HG03558 (cell line): ENCODE results near the gene POU2AF3.
"Not testable (repeated sequence)": the region's sequence is repeated elsewhere in the genome, so short reads cannot be mapped to it uniquely, and the experiment has no call there.

Experiments used
- ATAC-seq: cut with Tn5 transposase; IDR thresholded peaks from one replicate; pipeline ENCODE4 v1.9.1; 2021; ENCODE audit warnings: moderate number of reproducible peaks; ENCODE audit not compliant: unreplicated experiment; ENCODE audit errors: extremely low read depth

Gene POU2AF3, protein sequence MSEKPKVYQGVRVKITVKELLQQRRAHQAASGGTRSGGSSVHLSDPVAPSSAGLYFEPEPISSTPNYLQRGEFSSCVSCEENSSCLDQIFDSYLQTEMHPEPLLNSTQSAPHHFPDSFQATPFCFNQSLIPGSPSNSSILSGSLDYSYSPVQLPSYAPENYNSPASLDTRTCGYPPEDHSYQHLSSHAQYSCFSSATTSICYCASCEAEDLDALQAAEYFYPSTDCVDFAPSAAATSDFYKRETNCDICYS

DNA sequence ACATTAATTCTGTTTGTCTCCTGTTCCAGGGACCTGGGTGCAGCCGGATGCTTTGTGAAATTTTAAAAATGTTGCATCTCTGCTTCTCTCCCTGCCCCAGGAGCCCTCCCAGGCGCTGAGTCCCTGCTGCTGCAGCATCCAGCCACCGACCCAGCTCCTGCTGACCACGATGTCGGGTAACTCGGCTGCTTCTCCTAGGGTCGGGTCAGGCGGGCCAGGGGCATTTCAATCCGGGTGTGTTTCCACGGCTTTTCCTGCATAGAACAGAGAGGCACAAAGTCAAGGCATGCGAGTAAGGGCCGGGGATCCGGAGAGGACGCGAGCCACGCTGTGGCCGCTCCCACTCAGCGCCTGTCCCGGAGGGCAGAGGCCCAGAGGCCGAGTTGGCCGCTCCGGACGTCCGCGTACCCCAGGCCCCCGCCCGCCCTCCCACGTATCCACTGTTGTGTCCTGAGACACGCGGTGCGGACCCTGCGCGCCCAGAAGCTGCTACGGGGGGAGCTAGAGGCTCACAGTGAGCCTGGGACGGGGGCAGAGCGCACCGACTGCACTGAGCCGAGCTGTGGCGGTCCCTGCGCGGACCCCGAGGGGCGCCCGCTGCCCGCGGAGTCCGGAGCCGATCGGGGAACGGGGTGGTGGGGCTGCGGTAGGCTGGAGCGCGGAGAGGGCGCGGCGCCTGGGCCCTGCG lies at the start of gene POU2AF3:
TSS of gene POU2AF3 (plus strand) at position 134 of the 688 bp plus-strand sequence. CDS start at position 170, 36 bp downstream.
- no peak for ATAC-seq

DNA sequence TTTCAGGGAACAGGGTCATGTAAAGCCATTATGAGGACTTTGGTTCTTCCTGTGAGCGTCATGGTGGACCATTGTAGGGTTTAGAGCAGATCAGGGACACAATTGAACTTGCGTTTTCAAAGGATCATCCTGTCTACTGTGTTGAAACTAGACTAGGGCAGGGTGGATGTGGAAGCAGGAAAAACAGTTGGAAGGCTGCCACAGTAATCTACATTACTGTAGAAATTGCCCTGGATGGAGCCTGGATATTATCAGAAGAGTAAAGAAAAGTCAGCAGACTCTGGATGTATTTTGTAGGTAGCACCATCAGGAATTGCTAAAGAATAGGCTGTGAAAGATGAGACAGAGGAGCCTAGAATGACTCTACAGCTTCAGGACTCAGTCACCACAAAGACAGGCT lies 47.4 kb upstream of the POU2AF3 start:
- ATAC-seq, result no peak

DNA sequence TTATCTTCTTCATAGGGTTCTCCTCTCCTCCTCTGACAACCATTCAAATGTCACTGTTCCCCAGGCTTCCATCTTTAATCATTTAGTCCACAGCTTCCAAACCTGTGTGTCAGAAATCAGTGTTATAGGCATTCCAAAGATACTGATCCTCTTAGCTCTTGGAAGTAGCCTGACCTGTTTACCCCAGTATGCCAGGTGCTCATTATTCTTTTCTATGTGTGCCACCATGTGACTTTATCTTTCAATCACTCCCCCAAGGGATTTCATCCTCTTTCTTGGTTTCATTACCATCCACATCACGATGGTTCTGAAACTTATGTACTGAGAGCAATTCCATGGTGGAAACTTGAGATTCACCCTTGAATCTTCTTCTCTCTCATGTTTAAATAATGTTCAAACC lies 45.2 kb upstream of the POU2AF3 start:
- ATAC-seq, result no peak

DNA sequence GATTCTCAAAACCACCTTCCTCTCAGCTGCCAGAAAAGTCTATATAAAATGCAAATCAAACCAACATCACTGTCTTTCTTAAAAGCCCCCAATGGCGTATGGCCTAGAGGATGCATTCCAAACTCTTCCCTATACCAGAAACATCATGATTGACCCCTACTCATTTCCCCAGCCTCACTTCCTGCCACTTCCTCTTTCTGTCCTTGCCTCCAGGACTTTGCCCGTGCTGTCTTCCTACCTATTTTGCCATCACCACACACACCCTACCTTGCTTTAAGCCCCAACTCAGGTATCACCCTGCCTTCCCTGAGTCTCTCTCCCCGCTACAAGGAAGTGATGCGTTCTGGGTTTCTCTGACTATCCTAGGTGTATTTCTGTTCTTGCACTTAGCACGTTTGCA lies 44.7 kb upstream of the POU2AF3 start:
- no peak for ATAC-seq

DNA sequence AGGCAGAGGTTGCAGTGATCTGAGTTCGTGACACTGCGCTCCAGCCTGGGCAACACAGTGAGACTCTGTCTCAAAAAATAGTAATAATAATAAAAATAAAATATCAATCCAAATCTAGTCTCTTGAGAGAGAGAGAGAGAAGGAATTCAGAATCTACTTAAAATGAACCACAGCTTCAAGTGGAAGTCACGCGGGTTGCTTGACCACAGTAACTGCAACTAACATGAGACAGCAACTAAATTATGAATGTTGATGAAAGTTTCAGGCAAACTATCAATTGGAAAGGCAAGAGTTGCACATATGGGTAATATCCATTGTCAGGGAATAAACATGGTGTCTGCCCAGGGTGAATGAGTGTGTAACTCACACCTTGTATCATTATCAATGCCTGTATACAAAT lies 40.3 kb upstream of the POU2AF3 start:
- no peak for ATAC-seq

DNA sequence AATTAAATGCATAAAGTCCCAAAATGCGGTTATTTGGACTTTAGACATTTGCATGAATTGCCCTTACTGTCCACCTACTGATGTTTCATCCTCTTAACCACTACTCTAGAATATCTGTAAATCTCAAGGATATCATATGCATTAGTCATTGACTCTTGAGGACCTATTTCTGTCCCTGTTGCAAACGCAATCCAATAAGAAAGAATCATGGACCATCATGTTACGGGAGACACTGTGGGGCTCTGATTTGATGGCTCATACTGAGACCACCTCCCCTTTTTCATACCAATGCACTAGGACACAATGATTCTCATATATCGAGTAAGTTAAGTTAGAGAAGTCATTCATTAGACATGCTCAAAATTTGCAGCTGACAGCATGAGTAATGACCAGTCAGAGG lies 38.5 kb upstream of the POU2AF3 start:
- ATAC-seq, result no peak

DNA sequence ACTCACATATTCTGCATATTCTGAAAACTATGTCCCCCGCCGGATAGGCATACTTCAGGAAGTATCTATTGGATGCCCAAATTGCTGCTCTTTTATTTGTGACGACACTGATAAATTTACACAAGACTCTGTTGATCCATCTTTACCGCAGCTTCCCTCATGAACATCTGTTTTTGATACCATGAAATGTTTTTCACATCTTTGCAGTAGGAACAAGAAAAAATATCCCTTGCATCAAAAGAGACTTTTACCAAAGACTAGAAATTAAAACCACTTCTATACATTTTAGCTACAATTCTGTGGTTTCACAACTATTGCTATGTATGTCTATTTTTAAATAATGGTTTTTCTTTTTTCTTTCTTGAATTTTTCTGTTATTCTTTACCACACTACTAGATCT lies 37.5 kb upstream of the POU2AF3 start:
- no peak for ATAC-seq

DNA sequence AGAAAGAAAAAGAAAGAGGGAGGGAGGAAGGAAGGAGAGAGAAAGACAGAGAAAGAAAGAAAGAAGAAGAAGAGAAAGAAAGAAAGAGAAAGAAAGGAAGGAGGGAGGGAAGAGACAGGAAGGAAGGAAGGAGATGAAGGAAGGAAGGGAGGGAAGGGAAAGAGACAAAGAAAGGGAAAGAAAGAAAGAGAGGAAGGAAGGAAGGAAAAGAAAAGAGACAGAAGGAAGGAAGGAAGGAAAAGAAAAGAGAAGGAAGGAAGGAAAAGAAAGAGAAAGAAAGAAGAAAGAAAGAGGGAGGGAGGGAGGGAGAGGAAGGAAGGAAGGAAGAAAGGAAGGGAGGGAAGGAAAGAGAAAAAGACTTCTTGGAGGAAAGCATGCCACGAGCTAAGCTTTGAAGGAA lies 33.7 kb upstream of the POU2AF3 start:
- ATAC-seq, result no peak

DNA sequence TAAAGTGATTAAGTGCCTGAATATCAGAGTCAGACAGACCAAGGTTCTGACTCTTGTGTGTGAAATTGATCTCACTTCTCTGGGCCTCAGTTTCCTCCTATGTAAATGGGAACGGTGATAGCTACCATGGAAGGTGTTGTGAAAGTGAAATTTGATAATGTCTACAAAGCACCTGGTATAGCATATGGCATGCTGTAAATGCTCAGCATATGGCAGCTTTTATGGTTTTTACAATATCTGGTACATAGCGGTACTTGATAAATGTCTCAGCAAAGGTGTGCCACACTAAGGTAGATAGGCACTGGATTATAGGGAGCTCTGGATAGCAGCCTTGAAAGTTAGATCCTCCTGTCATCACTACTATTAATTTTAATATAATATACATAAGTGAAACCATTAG lies 32.9 kb upstream of the POU2AF3 start:
- ATAC-seq, result no peak

DNA sequence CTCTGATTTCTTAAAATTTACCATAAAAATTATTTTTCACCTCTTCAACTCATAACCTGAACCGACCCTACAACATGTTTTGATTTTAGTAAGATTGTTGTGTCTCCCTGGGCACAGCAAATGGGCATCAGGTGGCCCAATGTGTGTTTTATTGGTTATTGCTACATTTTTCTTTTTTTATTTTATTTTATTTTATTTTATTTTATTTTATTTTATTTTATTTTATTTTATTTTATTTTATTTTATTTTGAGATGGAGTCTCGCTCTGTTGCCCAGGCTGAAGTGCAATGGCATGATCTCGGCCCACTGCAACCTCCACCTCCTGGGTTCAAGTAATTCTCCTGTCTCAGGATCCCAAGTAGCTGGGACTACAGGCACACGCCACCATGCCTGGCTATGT lies 30.0 kb upstream of the POU2AF3 start:
- ATAC-seq, result not testable (repeated sequence)

DNA sequence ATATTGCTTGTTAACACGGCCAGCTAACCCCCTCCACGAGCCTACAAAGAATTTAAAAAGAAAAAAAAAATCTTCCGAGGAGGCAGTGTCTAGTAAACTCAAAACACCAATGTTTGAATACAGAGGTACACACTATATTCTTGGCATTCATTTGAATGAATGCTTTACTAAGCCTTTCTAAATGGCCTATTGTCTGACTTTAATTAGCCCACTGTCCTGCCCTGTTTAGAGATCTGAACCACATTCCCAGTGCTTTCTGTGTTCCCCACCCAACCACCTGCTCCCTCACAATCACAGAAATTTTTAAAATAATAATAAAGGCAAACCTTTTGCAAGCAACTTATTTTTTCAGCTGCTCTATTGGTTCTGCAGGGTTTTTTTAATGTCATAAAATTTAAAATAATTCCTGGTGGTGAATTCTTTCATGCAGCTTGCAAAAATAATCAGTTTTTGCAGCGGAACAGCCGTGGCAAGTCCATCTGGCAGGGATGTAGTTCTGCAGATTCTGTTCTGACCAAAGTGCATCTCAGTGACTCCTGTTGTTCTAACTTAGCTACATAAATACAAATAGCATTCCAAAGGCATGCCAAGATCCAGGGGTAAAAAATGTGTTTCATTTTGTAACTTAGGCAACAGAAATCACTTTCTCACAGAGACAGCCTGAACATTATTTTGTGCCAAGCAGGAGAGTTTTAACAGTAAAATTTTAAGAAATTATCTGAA lies 29.0 kb upstream of the POU2AF3 start:
- ATAC-seq, result no peak

DNA sequence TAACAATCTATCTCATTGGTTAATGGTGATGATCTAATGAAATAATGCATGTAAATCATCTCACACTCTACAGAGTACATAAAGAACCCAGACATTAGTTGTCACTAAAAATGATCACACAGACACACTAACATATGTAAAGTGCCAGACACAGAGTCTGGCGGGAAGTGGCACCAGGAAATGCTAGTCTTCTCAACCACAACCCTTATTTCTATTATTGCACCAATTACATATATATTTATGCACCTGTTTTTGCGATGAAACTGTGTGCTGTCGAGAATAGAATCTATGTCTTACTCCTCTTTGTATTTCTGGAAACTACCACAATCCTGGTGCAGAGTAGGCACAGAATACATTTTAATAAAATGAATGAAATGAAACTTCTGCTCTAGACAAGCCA lies 25.9 kb upstream of the POU2AF3 start:
- ATAC-seq, result no peak

DNA sequence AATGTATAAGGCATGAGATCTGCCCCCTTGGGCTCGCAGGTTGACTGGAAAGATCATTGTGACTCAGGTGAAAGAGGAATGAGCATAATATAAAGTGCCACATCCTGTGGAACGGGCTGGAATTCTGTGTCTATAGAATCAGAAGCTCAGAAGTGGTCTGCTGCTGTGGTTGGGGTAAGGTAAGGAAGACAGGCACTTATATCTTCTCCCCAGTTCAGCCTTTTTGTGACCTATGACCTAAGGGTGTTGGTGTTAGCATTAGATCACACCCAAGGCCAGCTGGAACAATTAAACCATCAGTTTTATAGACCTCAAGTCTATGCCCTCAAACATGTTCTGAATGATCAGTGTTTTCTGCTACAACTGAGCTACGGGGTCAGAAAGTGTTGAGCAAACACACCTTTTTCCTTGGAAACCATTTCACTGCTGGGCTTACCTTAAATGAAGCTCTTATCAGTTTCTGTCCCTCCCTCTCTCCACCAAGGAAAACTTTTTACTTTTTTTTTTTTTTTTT lies 15.7 kb upstream of the POU2AF3 start:
- no peak for ATAC-seq

DNA sequence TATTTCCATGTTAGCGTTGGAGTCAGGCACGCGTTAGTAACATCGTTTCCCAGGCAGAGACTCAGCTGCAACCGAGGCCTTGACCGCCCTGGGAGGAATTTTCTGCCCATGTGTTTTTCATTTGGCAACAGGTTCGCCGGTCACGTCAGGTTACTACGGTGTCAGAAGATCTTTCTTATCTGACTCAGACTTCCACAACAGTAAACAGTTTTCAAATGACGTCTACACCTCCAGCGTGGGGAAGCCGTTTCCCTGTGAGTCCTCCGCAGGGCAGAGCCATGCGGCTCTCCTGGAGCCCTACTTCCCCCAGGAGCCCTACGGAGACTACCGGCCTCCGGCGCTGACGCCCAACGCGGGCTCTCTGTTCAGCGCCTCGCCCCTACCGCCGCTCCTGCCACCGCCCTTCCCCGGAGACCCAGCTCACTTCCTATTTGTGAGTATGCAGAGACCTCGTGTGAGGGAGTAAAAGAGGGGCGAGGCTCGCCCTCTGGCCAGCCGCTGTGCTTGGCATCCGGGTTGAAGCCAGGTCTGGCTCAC lies 14.3 kb upstream of the POU2AF3 start:
- no peak for ATAC-seq

DNA sequence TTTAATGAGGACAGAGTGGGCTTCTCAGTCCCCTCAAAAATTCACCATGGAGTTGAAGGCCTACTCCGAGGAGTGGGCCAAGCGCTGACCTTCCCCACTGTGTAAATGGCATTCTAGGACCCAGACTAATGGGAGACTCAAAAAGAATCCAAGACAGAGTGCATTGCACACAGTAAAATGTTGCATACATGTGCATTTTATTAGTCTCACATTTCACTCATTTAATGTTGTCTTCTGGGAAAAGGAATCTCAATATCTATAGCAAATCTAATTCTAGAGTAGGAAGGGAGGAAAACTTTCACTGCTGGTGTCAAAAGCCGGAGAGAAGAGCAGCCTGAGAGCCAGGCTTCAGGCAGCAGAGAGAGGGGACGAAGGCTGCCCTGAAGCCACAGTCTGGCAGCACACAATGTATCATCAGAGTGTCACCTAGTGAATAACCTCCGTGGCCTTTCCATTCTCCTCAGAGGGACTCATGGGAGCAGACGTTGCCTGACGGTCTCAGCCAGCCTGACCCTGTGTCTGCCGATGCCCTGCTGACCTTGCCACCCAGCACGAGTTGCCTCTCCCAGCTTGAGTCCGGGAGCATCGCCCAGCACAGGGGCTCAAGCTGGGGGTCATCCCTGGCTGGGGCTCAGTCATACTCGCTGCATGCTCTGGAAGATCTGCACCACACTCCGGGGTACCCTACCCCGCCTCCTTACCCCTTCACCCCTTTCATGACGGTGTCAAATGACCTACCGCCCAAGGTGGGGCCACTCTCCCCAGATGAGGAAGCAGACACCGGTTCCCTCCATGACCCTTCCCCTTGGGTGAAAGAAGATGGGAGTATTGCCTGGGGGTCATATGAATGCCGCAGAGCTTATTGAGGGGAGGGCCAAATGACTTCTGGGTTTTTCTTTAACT lies 12.9 kb upstream of the POU2AF3 start:
- no peak for ATAC-seq

DNA sequence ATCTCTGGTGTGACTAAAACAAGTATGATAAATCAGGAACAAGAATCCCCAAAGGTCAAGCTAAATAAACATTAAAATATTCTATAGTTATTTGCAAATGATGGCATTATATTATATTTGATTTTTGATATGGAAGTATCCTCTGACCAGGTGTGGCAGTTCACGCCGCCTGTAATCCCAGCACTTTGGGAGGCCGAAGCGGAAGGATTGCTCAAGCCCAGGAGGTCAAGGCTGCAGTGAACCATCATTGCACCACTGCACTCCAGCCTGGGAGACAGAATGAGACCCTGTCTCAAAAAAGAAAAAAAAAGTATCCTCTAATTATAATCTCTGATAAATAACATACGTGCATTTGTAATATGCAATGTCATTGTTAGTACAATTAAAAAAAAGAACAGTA lies 6.6 kb upstream of the POU2AF3 start:
- ATAC-seq, result no peak

DNA sequence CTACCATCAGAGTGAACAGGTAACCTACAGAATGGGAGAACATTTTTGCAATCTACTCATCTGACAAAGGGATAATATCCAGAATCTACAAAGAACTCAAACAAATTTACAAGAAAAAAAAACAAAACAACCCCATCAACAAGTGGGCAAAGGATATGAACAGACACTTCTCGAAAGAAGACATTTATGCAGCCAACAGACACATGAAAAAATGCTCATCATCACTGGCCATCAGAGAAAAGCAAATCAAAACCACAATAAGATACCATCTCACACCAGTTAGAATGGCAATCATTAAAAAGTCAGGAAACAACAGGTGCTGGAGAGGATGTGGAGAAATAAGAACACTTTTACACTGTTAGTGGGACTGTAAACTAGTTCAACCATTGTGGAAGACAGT lies 5.9 kb upstream of the POU2AF3 start:
- ATAC-seq, result not testable (repeated sequence)

DNA sequence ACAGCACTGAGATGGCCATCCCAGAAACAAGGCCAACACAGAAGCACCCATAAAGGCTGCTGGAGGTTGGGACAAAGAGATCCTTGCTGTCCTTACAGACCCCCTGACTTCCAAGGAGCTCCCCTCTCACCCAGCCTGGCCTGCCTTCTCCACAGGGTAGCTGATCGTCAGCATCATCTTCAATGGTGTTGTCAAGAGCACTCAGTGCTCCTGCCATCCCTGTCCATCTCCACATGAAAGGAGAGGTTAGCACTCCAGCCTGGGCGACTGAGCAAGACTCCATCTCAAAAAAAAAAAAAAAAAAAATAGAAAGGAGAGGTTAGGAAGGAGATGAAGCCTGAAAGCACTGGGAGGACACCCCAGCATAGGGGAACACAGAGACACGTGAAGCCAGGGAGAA lies 2.1 kb upstream of the POU2AF3 start:
- no peak for ATAC-seq

DNA sequence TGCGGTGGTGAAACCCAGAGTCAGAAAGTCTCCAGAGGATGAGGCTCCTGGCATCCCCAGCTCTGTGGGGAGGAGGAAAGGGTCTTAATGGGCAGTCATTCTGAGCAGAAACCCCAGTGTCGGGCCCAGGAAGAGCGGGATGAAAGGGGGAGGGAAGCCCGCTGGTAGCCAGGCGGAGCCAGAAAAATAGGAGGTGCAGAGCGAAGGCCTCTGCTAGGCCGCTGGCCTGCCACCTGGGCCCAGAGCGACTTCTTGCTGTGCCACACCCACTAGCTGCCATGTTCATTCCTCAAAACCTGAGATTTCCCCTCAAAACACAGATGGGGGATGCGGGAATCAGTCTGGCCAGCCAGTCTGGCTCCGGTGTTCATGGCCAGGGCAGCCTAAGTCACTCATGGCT lies 650 bp upstream of the POU2AF3 start:
- ATAC-seq, result no peak
